ENCODE data around the gene SNW1. TPM values are rescaled to one million over a fixed set of nuclear protein-coding genes. Genes with fewer than 3 reads are reported as not detected.
A peak's percentile ranks its signal among the peaks of the same experiment; 100 is the strongest.

Gene SNW1
- total RNA-seq, 1 experiment from 2014 or later = 63.9 TPM

DNA sequence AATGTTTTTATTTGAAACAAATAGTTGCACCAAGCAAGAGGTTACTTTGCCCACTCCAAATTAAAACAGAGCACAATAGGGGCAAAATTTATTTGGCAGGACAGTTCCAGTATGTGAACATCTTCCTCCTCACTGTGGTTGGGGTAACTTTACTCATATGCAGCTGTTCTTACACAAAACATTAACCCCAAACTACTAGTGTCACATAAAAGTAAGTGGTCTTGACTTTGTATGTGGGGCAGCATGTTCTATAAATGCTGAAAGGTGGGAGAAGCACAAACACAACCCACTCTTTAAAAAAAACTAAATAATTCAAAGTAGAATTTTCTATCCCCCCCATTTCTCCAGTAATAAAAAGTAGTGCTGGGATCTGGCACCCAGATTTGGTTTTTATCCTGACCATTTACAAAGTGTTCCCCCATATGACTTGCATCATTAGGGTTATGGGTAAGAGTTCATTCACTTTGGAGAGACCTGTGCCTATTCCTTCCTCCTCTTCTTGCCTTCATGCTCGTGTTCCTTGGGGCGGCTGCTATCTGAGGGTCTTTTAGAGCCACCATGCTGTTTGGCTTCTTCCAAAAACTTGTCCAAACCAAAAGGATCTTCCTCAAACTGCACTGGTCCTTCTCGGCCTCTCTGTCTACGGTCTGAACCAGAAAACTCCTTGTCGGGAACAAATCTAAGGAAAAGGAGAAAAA, 43.2 kb downstream of the SNW1 start:
- no peak for DNase-seq
- peaks cover 24% of the 10 kb centered on the region for H3K36me3 ChIP-seq (replicated peaks; ENCODE audit: control insufficient read depth, insufficient read depth, low read length)
- no peak overlapping the region for H3K4me3 ChIP-seq (ENCODE audit: insufficient read depth, low read depth, low read length)
- no peaks in the 10 kb centered on the region for H3K27me3 ChIP-seq (ENCODE audit: control insufficient read depth, insufficient read depth, low read length)

DNA sequence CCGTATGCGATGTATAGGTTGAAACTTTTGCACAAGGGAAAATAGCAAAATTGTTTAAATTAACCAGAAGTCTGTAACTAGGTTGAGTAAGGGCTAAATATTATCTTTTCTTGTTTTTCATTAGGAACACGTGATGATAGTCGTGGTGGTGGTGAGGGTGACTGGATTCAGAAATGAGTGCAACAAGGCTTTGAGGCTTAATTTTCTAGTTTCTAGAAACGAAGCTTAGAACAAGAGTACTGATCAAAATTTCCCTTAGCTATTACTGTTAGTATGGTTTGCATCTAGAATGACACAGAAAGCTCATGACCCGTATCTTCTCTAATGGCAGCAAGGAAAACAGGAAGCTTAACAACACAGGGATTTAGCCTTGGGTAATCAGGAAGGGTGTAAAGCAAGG, 46.0 kb downstream of the SNW1 start:
- no peak for DNase-seq
- Histone ChIP-seq H3K36me3 (replicated peaks; ENCODE audit: control insufficient read depth, insufficient read depth, low read length) (peaks cover 40% of the 10 kb centered on the region), H3K27me3 (ENCODE audit: control insufficient read depth, insufficient read depth, low read length) (no peaks in the 10 kb centered on the region), H3K4me3 (ENCODE audit: insufficient read depth, low read depth, low read length) (no peak overlapping the region)

DNA sequence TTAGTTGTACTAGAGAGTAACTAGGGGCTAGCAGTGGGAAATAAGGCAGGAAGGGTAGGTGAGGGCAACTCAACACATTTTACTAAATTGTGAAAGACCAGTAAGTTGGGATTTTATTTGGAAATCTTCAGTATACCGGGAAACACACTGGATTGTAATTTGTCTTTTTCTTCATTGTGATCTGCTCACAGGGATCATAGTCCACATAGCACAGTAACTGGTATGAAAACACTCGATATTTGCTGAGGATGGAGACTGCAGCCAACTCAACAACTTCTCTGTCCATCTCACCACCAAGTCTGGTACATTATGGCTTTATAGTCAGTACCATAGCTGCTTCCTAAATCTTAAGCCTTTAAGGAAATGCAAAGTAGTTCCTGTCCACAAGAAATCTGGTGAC, 50.6 kb downstream of the SNW1 start:
- Histone ChIP-seq H3K36me3 (replicated peaks; ENCODE audit: control insufficient read depth, insufficient read depth, low read length) (peaks cover 26% of the 10 kb centered on the region), H3K27me3 (ENCODE audit: control insufficient read depth, insufficient read depth, low read length) (no peaks in the 10 kb centered on the region), H3K4me3 (ENCODE audit: insufficient read depth, low read depth, low read length) (no peak overlapping the region)
- no peak for DNase-seq

DNA sequence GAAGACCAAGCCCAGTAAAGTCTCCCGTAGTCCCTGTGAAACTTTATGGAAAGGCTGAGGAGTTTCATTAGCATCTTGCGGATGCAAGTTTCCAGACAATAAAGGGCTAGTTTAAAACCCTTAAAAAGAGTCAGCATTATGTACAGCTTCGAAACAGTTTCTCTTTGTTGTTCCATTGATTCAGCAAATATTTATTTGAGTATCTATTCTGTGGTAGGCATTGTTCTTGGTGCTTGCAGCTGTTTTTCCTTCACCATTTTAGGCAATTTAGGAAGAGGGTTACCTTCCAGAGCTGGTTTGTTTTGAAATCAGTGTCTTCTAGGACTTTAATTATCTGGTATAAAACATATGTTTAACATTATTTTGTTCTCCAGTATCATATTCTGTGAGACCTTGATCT, 51.5 kb downstream of the SNW1 start:
- Histone ChIP-seq H3K27me3 (ENCODE audit: control insufficient read depth, insufficient read depth, low read length) (no peaks in the 10 kb centered on the region), H3K36me3 (replicated peaks; ENCODE audit: control insufficient read depth, insufficient read depth, low read length) (peaks cover 21% of the 10 kb centered on the region), H3K4me3 (ENCODE audit: insufficient read depth, low read depth, low read length) (peak overlapping the region; percentile 97; the same call in 1 of the 2 replicates)
- no peak for DNase-seq

DNA sequence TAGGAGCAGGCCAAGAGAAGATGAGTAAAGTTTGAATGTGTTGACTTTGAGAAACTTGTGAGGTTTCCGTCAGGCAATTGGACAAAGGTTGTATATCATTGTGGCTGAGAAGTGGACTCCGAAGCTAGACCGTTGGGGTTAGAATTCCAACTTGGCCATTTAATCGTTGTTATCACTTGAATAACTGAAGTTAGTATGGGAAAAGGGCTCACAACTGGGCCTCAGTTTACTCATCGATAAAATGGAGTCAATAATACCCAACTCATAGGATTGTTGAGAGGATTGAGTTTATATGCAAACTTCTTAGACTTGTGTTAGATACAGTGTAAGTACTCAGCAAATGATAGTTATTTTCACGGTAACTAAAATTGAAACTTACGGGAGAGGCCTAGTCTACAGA, 52.2 kb downstream of the SNW1 start:
- Histone ChIP-seq H3K36me3 (replicated peaks; ENCODE audit: control insufficient read depth, insufficient read depth, low read length) (peaks cover 26% of the 10 kb centered on the region), H3K4me3 (ENCODE audit: insufficient read depth, low read depth, low read length) (peak overlapping the region; percentile 97), H3K27me3 (ENCODE audit: control insufficient read depth, insufficient read depth, low read length) (no peaks in the 10 kb centered on the region)
- no peak for DNase-seq

DNA sequence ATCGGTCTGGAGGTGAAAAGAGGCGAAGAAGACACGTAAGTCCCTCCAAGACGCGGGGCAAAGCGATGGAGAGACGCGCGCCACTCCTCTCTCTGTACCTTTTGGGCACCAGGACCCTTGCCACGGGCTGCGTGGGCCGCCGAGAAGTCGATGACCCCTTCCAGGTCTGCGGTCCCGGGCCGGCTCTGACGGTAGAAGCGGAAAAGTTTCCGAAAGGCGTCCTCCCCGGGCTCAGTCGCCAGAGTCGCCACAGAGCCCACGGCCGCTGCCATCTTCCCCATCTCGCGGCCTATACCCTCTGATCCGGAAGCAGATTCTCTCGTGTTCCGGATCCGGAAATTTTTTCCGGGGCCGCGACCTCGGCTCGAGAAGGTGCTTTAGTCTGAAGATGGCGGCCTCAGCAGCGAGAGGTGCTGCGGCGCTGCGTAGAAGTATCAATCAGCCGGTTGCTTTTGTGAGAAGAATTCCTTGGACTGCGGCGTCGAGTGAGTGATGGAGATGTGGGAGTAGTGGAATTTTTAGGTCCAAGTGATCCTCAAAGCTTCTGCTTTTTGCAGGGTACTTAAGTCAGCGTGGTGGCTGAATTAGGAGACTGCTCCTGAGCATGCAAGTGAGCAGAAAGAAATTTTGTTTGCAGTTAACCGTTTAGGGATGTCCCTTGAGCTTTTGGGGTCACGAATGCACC, 53.1 kb downstream of the SNW1 start, which contains the start of the genes ALKBH1 and SLIRP:
Gene ALKBH1, minus strand, starts transcription at position 300 of the 685 bp plus-strand sequence. Its CDS starts 19 bp downstream, at position 281.
Gene SLIRP, plus strand, starts transcription at position 380 of the 685 bp plus-strand sequence. Its CDS starts 9 bp downstream, at position 389.
- DNase-seq = peak; percentile 90
- peak within 1 kb of the TSS; percentile 97 for H3K4me3 ChIP-seq (ENCODE audit: insufficient read depth, low read depth, low read length)
- peaks cover 25% of the 10 kb centered on the region for H3K36me3 ChIP-seq (replicated peaks; ENCODE audit: control insufficient read depth, insufficient read depth, low read length)
- H3K27me3 ChIP-seq (ENCODE audit: control insufficient read depth, insufficient read depth, low read length) = no peaks in the 10 kb centered on the region

DNA sequence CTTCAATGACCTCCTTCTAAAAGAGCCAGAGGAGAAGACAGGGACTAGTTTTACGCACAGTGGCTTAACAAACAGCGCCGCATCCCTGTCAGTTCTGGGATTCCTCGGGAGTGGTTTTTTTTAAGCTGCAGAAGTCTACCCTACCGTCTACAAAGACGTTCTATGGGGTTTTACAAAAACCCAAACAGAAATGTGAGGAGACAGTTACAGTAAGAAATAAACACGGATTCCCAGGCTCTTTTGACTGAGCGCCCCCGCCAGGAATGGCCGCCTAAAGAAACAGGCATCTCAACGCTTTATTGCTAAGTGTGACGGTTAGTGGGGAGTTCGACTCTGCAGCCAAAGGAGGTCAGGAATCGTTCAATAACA, 53.6 kb downstream of the SNW1 start:
- Histone ChIP-seq H3K4me3 (ENCODE audit: insufficient read depth, low read depth, low read length) (peak overlapping the region; percentile 97), H3K36me3 (replicated peaks; ENCODE audit: control insufficient read depth, insufficient read depth, low read length) (peaks cover 25% of the 10 kb centered on the region), H3K27me3 (ENCODE audit: control insufficient read depth, insufficient read depth, low read length) (no peaks in the 10 kb centered on the region)
- DNase-seq = peak; percentile 65

DNA sequence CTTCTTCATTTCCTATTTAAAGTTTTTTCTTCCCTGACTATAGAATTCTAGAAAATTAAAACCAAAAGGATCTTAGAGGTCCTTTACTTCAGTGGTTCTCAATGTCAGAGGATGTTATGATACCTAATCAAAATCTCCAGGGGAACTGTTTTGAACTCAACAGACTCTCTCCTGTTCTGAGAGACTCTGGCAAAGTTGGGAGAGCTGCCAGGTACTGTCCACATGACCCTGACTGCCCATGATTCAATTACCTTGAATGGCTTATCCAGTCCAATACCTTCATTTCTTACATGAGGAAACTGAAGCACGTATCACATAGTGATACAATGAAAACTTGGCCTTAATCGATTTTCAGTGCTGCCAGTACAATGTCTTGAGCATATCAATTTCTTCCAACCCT, 69.7 kb downstream of the SNW1 start:
- H3K27me3 ChIP-seq (ENCODE audit: control insufficient read depth, insufficient read depth, low read length) = no peaks in the 10 kb centered on the region
- DNase-seq = no peak
- H3K36me3 ChIP-seq (replicated peaks; ENCODE audit: control insufficient read depth, insufficient read depth, low read length) = peaks cover 3% of the 10 kb centered on the region
- H3K4me3 ChIP-seq (ENCODE audit: insufficient read depth, low read depth, low read length) = no peak overlapping the region

DNA sequence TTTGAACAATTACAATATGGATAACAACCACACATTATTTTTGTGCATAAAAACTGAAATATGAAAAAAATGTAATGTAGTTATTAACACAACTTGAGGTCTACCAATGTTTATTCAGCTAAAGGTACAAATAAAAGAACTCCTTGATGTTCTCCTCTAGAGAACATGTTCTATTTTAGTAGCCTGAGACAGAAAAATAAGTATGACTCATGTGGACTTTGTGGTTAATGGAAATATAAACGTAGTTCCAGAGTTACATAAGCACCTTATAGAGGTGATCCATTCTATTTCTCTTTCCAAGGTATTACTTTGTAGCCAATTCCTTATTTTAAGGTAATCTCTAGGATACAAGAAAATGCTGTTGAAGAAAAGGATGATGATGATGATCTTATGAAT, 78.8 kb downstream of the SNW1 start:
- Histone ChIP-seq H3K36me3 (replicated peaks; ENCODE audit: control insufficient read depth, insufficient read depth, low read length) (peaks cover 1% of the 10 kb centered on the region), H3K27me3 (ENCODE audit: control insufficient read depth, insufficient read depth, low read length) (no peaks in the 10 kb centered on the region), H3K4me3 (ENCODE audit: insufficient read depth, low read depth, low read length) (no peak overlapping the region)
- no peak for DNase-seq

DNA sequence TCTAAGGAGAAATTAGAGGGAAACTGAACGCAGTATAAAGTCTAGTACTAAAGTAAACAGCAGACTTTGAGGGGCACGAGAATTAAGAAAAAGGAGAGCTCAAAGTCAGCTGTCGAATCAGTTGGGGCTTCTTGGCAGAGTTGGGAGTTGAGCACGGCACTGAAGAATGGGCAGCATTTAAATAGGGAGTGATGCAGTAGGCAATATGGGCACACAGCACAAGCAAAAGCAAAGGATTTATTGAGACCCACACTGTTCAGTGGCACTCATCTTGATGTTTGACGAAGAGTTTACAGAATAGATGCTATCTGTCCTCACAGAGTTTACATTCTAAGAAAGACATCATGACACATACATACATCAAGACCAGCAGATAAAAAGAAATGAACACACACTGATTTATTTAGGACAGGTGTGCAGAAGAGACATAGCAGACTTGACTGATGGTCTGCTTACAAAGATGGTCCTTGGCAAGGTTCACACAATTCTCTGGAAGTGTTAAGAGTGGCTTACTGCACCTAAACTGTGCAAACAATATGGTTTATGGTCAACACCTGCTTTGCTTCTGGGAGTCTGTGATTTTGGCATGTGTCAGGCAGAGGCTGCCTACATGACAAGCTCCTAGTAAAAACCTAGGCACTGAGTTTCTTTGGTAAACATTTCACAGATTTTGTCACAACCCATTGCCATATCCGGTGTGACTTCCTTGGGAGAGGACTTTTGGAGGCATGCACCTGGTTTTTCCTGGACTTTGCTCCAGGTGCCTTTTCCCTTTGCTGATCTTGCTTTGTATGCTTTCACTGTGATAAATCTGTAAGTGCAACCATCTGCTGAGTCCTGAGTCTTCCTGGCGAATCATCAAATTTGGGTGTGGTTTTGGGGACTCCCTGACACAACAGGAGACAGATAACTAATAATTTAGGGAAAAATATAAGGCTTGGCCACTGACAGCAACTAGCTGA, 79.5 kb downstream of the SNW1 start:
- DNase-seq = no peak
- Histone ChIP-seq H3K36me3 (replicated peaks; ENCODE audit: control insufficient read depth, insufficient read depth, low read length) (peaks cover 1% of the 10 kb centered on the region), H3K27me3 (ENCODE audit: control insufficient read depth, insufficient read depth, low read length) (no peaks in the 10 kb centered on the region)

DNA sequence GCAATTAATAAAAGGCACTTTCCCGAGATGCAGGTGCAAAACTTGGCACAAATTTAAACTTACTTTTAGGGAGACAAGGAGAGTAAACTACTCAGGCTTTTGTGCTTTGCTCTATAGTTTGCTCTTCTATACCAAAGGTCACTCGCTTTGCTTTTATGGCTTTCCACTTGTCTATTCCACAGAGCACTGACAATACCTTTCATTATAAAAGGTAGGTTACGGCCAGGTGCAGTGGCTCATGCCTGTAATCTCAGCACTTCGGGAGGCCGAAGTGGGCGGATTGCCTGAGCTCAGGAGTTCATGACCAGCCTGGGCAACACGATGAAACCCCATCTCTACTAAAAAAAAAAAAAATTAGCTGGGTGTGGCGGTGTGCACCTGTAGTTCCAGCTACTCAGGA, 86.0 kb downstream of the SNW1 start:
- no peaks in the 10 kb centered on the region for H3K27me3 ChIP-seq (ENCODE audit: control insufficient read depth, insufficient read depth, low read length)
- no peak for DNase-seq
- peaks cover 9% of the 10 kb centered on the region for H3K36me3 ChIP-seq (replicated peaks; ENCODE audit: control insufficient read depth, insufficient read depth, low read length)
- no peak overlapping the region for H3K4me3 ChIP-seq (ENCODE audit: insufficient read depth, low read depth, low read length)

More for the DNA sequence above, 79.5 kb downstream of the SNW1 start:
- H3K4me3 ChIP-seq (ENCODE audit: insufficient read depth, low read depth, low read length) = no peak overlapping the region

DNA sequence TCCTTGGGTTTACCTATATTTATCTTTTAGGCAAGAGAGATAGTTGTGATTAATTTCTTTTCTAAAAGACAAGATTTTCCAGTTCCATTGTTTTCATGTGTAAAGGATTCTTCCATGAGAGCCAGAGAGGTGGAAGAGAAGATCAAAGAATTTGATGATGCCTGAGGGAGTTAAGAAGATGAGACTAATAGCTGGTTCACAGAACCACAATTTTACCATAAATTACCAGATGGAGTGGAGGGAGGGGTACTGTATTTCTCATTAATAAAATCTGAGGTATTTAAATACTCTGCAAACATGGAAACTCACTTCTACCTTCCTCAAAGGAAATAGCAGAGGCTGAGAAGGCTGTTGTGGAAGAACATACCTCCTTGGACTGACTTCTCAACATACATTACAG, 87.8 kb downstream of the SNW1 start:
- no peak for DNase-seq
- Histone ChIP-seq H3K27me3 (ENCODE audit: control insufficient read depth, insufficient read depth, low read length) (no peaks in the 10 kb centered on the region), H3K4me3 (ENCODE audit: insufficient read depth, low read depth, low read length) (no peak overlapping the region), H3K36me3 (replicated peaks; ENCODE audit: control insufficient read depth, insufficient read depth, low read length) (peaks cover 9% of the 10 kb centered on the region)
